HG03354 (cell line): ENCODE measurements around the gene ALDH1A1.

Source experiments
- ATAC-seq: cut with Tn5 transposase; IDR thresholded peaks from one replicate; pipeline ENCODE4 v1.9.1; 2021; ENCODE audit warnings: mild to moderate bottlenecking; ENCODE audit not compliant: unreplicated experiment, poor library complexity, severe bottlenecking

Gene ALDH1A1

DNA sequence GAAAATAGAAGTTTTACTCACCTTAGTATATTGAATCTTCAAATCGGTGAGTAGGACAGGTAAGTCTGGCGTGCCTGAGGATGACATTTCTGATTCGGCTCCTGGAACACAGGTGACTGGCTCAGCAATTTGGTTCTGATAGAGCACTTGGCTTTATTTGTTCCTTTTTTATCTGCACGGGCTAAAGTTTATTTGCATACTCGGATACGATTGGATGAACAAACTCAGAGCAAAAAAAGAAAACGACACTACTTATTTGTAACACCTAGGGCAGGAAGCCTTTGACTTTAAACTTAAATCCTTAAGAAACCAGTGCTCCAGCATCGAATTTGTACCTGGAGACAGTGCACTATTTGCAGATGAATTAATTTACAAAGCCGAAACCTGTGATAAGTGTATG lies at the start of gene ALDH1A1:
TSS of gene ALDH1A1 (minus strand) at position 140 of the 400 bp plus-strand sequence. CDS start at position 87, 53 bp downstream.
- ATAC-seq: no peak

GRCh38 chr9:73001860-73002259 lies 49.0 kb upstream of the ALDH1A1 start:
- no peak for ATAC-seq

DNA sequence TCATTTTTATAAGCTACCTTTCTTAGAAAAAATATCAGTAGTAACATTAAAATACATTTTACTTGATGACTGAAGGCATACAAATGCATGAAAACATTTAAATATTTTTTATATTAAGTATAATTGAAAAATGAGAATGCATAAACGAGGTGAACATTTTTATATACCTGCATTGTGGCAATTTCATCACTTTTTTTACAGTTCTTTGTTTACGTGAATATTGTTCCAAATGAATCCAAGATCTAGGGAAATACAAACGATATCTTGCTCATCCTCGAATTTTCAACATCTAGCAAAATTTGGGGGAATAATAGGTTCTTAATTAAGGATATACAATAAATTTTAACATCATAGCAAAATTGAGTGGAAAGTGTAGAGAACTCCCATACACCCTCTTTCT lies 45.5 kb upstream of the ALDH1A1 start:
- no peak for ATAC-seq

DNA sequence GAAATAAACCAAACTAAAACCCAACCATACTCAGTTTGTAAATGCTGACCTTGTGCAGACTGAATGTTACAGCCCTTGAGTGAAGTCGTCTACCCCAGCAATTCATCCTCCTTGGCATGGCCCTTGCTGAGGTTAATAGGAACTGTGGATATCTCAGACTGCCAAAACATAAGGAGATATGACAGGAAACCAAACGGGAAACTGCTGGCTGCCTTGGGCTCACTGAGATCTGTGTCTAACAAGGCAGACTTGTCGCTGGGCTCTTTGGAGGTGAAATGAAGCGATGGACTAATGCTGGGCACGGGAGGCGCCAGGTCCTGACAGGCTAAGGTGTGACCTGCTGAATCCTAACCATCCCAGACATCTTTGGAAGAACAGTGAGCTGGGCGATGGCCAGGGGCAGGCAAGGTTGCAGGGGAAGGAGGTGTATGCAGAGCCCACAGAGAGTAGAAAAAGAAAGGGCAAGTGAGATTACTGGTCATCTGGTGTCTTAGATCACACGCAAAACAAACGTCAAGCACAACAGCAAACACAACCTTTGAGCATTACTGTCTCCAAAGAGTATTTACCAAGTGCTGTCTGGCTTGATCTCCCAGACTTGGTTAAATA lies 44.6 kb upstream of the ALDH1A1 start:
- ATAC-seq: no peak

- no peak for ATAC-seq
These were observed 43.9 kb upstream of the ALDH1A1 start for GRCh38 chr9:72996684-72997314.

DNA sequence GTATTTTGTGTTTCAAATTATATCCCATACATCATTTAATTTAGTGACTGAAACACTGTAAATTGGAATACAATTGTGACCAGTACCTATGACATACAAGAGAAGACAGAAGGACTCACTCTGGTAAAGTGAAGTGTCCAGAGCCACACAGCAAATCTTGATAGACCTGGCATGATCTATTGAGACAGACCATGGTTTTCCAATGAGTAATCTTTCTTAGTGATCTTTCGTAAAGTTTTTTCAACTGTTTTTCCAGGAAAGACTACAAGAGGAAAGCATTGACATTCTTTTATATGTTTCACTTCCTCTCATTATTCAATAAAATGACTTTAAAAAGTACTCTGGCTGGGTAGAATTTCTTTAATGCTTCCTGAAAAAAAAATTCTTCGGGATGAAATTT lies 43.3 kb upstream of the ALDH1A1 start:
- no peak for ATAC-seq

- ATAC-seq: no peak
These were observed 42.5 kb upstream of the ALDH1A1 start for GRCh38 chr9:72995131-72996024.

- ATAC-seq: no peak
These were observed 38.9 kb upstream of the ALDH1A1 start for GRCh38 chr9:72991772-72992171.

GRCh38 chr9:72990397-72991182 lies 37.7 kb upstream of the ALDH1A1 start:
- ATAC-seq: no peak

- ATAC-seq: no peak
These were observed 33.8 kb upstream of the ALDH1A1 start for GRCh38 chr9:72986522-72987116.

DNA sequence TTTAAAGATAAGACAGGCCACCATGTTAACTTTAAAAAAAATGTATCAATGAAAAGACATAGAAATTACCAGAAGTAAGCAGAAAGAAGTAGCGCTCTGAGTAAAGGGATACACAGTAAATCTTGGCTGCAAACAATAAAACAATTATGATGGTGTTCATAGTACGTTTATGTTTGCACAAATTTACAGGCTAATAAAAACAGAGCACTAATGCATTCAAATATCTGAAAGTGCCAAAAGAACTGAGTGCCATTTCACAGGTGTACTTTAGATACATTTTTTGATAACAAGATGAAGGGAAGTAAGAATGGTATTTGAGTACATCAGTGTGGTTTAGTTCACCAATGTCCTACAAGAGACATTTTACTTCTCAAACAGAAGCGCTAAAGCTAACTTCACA lies 32.9 kb upstream of the ALDH1A1 start:
- no peak for ATAC-seq

DNA sequence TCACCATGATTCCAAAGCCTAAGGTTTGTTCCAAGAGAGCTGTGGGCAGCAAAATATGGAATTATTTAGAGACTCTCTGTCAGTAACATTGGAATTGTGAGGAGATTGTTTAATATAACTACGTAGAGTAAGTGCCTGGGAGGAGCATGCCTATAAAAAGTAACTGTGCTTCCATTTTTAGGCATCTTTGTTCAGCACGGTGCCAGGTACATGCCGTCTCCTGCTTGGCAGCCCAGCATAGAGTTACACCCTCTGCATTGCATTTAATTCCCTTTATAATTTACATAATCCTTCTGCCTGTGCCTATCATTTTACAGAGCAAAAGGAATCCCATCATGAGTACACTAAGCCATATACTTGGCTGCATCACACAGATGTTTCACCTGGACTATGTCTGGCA lies 32.1 kb upstream of the ALDH1A1 start:
- ATAC-seq: no peak

DNA sequence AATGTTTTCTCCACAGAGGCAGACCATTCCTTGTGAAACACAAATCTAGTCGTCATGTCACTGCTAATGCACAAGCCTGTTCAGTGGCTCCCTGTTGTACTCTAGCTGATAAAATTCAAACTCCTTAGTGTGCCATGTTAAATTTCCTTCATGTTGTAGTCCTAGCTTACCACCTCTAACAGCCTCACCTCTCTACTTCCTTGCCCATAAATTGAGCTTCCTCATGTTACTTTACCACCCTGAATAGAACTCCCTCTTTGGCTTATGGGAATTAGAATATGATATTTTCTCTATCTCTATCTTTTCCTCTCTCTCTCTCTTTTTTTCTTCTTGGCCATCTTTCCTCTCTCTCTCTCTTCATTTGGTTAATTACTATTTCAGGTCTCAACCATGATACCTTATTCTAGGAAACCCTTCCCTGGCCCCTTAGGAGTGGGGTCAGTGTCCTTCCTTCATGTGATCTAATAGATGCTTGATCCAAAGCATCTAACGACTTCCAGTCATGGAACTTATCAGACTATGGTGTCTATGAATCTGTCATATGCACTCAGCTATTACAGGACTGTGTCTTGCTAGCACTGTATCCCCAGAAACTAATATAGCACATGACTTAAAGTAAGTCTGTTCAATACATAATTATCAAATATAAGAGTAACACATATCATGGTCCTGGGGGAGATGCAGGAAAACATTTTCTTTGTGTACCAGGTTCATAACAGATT lies 31.5 kb upstream of the ALDH1A1 start:
- ATAC-seq: no peak

DNA sequence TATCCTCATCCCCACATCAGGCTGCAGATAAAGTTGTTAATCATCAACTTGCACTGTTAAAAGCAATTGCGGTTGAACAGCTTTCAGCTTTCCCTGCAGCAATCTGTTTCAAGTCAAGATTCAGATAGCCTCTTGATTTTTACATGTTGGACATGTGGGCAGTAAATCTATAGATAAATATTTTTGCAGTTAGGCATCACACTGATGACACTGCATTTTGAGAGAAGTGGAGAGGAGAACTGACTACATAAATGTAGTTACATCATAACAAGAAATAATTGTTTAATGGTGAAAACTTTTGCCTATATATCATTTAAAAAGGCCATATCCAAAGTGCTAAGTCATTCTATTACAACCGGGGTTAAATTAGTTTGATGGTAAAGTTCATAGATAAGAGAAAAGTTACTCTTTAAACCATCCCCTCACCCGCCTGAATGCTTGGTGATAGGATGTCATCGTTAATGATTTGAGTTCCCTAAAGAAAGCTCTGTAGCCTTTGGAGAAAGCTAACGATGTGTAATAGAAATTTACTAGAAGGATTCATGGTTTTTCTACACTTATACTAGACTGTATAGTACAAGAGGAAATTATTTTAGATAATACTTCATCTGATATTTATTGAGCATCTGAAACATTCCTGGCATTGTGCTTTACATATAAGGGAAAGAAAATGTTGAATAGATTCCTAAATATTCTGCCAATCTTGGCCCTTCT lies 30.8 kb upstream of the ALDH1A1 start:
- ATAC-seq: no peak

- ATAC-seq: no peak
These were observed 30.2 kb upstream of the ALDH1A1 start for GRCh38 chr9:72983056-72983455.

DNA sequence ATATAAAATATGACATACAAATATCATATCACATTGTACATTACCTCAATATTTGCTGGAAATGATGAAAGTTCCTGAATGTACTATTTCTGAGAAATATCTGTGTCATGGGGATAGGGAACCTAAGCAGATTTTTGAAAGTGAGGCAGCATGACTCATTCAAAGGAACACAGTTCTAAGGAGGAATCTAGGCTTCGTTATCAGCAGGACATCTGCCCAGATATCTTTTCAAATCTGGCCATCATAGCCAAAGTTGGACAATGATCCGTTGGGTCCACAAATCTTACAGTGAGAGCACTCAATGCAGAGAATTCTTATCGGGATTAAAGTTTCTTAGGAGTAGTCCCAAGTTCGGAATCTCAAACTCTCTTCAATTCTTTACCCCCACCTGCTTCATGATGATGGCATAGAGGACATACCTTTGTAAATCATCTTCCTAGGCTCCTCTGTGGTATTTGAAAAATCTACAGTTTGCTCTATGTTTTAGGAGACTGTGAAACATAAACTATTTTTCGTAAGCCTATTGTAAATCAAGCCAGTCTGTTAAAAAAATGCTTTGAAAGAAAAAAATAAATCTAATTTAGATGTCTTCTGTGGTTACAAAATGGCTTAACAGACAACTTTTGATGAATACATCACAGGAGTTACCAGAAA lies 29.4 kb upstream of the ALDH1A1 start:
- ATAC-seq: no peak

DNA sequence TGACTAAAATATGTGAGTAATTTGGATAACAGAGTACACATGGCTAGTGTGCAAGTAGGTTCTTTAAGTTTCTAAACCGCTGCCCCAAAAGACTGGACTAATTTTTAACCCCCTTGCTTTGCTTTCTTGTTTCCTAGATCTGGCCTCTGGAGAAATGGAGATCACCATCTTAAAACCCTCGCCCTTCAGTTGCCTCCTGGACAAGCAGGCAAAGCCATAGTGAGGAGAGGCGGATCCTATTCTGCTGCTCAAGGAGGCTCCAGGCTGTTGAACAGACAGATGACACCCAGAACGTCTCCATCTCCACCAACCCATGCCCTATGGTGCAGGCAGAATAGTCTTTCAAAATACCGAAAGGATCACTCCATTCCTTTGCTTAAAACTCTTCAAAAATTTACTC lies 28.6 kb upstream of the ALDH1A1 start:
- ATAC-seq: no peak
